ENCODE measurements around the gene CRMP1.

DNA sequence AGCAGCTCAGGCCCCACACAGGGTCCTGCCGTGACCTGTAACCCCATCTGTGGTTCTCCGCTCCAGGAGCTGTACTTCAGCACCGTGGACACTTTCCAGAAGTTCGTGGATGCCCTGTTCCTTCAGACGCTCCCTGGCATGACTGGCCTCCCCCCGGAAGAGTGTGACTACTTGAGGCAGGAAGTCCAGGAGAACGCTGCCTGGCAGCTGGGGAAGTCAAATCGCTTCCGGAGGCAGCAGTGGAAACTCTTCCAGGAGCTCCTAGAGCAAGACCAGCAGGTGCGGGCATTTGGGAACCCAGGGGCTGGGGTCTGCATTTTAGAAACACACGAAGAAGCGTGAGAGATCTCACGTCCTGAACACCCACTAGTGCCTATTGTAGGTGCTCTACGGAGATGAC lies 109.4 kb downstream of the CRMP1 start:
- TF ChIP-seq, protein P1, sequence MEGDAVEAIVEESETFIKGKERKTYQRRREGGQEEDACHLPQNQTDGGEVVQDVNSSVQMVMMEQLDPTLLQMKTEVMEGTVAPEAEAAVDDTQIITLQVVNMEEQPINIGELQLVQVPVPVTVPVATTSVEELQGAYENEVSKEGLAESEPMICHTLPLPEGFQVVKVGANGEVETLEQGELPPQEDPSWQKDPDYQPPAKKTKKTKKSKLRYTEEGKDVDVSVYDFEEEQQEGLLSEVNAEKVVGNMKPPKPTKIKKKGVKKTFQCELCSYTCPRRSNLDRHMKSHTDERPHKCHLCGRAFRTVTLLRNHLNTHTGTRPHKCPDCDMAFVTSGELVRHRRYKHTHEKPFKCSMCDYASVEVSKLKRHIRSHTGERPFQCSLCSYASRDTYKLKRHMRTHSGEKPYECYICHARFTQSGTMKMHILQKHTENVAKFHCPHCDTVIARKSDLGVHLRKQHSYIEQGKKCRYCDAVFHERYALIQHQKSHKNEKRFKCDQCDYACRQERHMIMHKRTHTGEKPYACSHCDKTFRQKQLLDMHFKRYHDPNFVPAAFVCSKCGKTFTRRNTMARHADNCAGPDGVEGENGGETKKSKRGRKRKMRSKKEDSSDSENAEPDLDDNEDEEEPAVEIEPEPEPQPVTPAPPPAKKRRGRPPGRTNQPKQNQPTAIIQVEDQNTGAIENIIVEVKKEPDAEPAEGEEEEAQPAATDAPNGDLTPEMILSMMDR (IDR thresholded peaks at IDR 0.05) = no peak
- TF ChIP-seq POLR2A (IDR thresholded peaks at IDR 0.05) (no peak), EP300 (IDR thresholded peaks at IDR 0.05) (no peak)
